Neural crest cell (in vitro differentiated cells): Measurements from ENCODE around the gene TK2. TPM values are rescaled to one million over a fixed set of nuclear protein-coding genes. Genes with fewer than 3 reads are reported as not detected.

Source experiments
- DNase-seq: peaks from one replicate; pipeline ENCODE4 v3.0.0; 2021; ENCODE audit warnings: low read depth, mixed read lengths, low spot score
- H3K27ac Mint-ChIP-seq: one replicate; pipeline ENCODE4 v1.8.0; 2021; ENCODE audit warnings: mild to moderate bottlenecking, mixed read lengths; ENCODE audit not compliant: unreplicated experiment
- H3K27me3 Mint-ChIP-seq: 2 replicates; pipeline ENCODE4 v1.8.0; 2021; ENCODE audit warnings: low read depth, mild to moderate bottlenecking, mixed read lengths
- H3K36me3 Mint-ChIP-seq: 2 replicates; pipeline ENCODE4 v1.8.0; 2021; ENCODE audit warnings: low read depth, mild to moderate bottlenecking, mixed read lengths
- H3K4me1 Mint-ChIP-seq: 2 replicates; pipeline ENCODE4 v1.8.0; 2021; ENCODE audit warnings: mixed read lengths
- H3K4me3 Mint-ChIP-seq: one replicate; pipeline ENCODE4 v1.8.0; 2021; ENCODE audit warnings: mild to moderate bottlenecking, mixed read lengths
- H3K9me3 Mint-ChIP-seq: 2 replicates; pipeline ENCODE4 v1.8.0; 2021; ENCODE audit warnings: mixed read lengths
- CTCF ChIP-seq: fragments of 200-600 bp; sonication (generic); conservative IDR thresholded peaks from 2 replicates; pipeline ENCODE4 v1.5.0; 2021; ENCODE audit warnings: antibody characterized with exemption, mild to moderate bottlenecking
- total RNA-seq: library from RNA; stranded (reverse); gene quantifications from 2 replicates; pipeline ENCODE4 v1.2.1, GENCODE V29; 2021

The TK2 gene
- total RNA-seq, 1 donor from 2014 or later = 16.3 TPM

- no peak overlapping the region for H3K27ac Mint-ChIP-seq
These were observed 38.1 kb upstream of the TK2 start for GRCh38 chr16:66587881-66588600.

GRCh38 chr16:66585481-66586239 lies 35.7 kb upstream of the TK2 start:
- H3K27ac Mint-ChIP-seq = no peak overlapping the region
- no peaks in the 10 kb centered on the region for H3K27me3 Mint-ChIP-seq
- H3K4me3 Mint-ChIP-seq = no peak overlapping the region
- TF ChIP-seq CTCF = no peak
- DNase-seq = no peak
- no peaks in the 10 kb centered on the region for H3K36me3 Mint-ChIP-seq
- H3K9me3 Mint-ChIP-seq = no peaks in the 10 kb centered on the region
- H3K4me1 Mint-ChIP-seq = peaks cover 27% of the 10 kb centered on the region

More at GRCh38 chr16:66587881-66588600, 38.1 kb upstream of the TK2 start:
- peaks cover 10% of the 10 kb centered on the region for H3K4me1 Mint-ChIP-seq
- H3K9me3 Mint-ChIP-seq = no peaks in the 10 kb centered on the region
- H3K4me3 Mint-ChIP-seq = no peak overlapping the region
- TF ChIP-seq CTCF = no peak
- no peak for DNase-seq
- H3K27me3 Mint-ChIP-seq = no peaks in the 10 kb centered on the region
- H3K36me3 Mint-ChIP-seq = no peaks in the 10 kb centered on the region

- peaks cover 29% of the 10 kb centered on the region for H3K27me3 Mint-ChIP-seq
- H3K27ac Mint-ChIP-seq = no peak overlapping the region
- H3K9me3 Mint-ChIP-seq = no peaks in the 10 kb centered on the region
These were observed 31.5 kb upstream of the TK2 start for GRCh38 chr16:66581246-66581952.

GRCh38 chr16:66580605-66581209 lies 30.8 kb upstream of the TK2 start:
- no peaks in the 10 kb centered on the region for H3K36me3 Mint-ChIP-seq
- H3K4me1 Mint-ChIP-seq = peaks cover 31% of the 10 kb centered on the region
- no peak for TF ChIP-seq CTCF
- peak overlapping the region; percentile 44 for H3K27ac Mint-ChIP-seq
- H3K9me3 Mint-ChIP-seq = no peaks in the 10 kb centered on the region
- H3K27me3 Mint-ChIP-seq = peaks cover 29% of the 10 kb centered on the region
- H3K4me3 Mint-ChIP-seq = no peak overlapping the region
- no peak for DNase-seq

More at GRCh38 chr16:66581246-66581952, 31.5 kb upstream of the TK2 start:
- no peaks in the 10 kb centered on the region for H3K36me3 Mint-ChIP-seq
- H3K4me1 Mint-ChIP-seq = peaks cover 31% of the 10 kb centered on the region
- no peak for DNase-seq
- H3K4me3 Mint-ChIP-seq = no peak overlapping the region
- TF ChIP-seq CTCF = no peak
